ENCODE data around the gene FAM216B.

DNA sequence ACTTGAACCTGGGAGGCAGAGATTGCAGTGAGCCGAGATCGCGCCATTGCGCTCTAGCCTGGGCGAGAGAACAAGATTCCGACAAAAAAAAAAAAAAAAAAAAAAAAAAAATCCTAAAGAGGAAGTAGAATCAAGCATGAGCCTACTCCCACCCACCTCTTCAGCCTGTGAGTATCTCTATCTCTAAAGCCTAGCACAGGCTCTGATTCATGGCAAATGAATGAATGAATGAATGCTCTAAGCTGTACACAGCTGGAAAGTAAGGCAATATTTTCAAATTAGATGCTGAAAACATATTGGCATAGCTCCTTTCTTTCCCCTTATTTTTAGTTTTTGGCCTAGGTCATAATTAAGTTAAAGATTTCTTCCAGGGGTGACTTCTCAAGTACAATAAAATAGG is 35.7 kb upstream of the FAM216B start:
- TF ChIP-seq, protein P1, sequence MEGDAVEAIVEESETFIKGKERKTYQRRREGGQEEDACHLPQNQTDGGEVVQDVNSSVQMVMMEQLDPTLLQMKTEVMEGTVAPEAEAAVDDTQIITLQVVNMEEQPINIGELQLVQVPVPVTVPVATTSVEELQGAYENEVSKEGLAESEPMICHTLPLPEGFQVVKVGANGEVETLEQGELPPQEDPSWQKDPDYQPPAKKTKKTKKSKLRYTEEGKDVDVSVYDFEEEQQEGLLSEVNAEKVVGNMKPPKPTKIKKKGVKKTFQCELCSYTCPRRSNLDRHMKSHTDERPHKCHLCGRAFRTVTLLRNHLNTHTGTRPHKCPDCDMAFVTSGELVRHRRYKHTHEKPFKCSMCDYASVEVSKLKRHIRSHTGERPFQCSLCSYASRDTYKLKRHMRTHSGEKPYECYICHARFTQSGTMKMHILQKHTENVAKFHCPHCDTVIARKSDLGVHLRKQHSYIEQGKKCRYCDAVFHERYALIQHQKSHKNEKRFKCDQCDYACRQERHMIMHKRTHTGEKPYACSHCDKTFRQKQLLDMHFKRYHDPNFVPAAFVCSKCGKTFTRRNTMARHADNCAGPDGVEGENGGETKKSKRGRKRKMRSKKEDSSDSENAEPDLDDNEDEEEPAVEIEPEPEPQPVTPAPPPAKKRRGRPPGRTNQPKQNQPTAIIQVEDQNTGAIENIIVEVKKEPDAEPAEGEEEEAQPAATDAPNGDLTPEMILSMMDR (IDR thresholded peaks at IDR 0.05), result no peak
- TF ChIP-seq POLR2A (IDR thresholded peaks at IDR 0.05), result no peak

Data from Peyer's patch (tissue), 4 donors.